Neural progenitor cell (in vitro differentiated cells): Measurements from ENCODE around the gene FLII.

Experiments used
- EZH2 ChIP-seq: fragments of 200-600 bp; sonication (generic); IDR thresholded peaks from 2 replicates; pipeline ENCODE4 v1.6.1; 2017; ENCODE audit warnings: antibody characterized with exemption, mild to moderate bottlenecking, moderate library complexity
- TF ChIP-seq, protein P1 (sequence below): fragments of 200-600 bp; sonication (generic); IDR thresholded peaks from 2 replicates; pipeline ENCODE4 v1.5.1; 2017; ENCODE audit warnings: antibody characterized with exemption, mild to moderate bottlenecking

DNA sequence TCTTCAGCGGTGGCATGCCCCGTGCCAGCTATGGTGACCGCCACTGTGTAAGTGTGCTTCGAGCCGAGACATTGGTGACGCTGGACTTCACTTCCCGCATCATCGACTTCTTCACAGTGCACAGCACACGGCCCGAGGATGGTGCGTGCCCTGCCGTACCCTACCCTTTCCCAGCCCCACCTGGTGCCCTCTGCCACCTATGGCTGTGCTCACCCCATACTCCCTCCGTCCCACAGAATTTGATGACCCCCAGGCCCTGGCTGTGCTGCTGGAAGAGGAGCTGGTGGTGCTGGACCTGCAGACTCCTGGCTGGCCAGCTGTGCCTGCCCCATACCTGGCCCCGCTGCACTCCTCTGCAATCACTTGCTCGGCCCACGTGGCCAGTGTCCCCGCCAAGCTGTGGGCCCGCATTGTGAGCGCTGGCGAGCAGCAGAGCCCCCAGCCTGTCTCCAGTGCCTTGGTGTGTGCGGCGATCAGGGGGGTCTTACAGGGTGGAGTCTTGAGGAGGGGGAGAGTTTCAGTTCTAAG is 23.6 kb downstream of the FLII start:
- TF ChIP-seq, protein P1, sequence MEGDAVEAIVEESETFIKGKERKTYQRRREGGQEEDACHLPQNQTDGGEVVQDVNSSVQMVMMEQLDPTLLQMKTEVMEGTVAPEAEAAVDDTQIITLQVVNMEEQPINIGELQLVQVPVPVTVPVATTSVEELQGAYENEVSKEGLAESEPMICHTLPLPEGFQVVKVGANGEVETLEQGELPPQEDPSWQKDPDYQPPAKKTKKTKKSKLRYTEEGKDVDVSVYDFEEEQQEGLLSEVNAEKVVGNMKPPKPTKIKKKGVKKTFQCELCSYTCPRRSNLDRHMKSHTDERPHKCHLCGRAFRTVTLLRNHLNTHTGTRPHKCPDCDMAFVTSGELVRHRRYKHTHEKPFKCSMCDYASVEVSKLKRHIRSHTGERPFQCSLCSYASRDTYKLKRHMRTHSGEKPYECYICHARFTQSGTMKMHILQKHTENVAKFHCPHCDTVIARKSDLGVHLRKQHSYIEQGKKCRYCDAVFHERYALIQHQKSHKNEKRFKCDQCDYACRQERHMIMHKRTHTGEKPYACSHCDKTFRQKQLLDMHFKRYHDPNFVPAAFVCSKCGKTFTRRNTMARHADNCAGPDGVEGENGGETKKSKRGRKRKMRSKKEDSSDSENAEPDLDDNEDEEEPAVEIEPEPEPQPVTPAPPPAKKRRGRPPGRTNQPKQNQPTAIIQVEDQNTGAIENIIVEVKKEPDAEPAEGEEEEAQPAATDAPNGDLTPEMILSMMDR: no peak
- TF ChIP-seq EZH2: no peak
